ENCODE results near the gene SNX13.

The SNX13 gene

GRCh38 chr7:17774248-17774647, 166.0 kb downstream of the SNX13 start:
- DNase-seq, result no peak

- no peak for DNase-seq
Observed at GRCh38 chr7:17773289-17773626, 167.0 kb downstream of the SNX13 start.

- DNase-seq, result no peak
Observed at GRCh38 chr7:17772581-17773288, 167.6 kb downstream of the SNX13 start.

GRCh38 chr7:17771901-17772408, 168.3 kb downstream of the SNX13 start:
- no peak for DNase-seq

- DNase-seq, result no peak
Observed at GRCh38 chr7:17770710-17771375, 169.5 kb downstream of the SNX13 start.

- DNase-seq, result peak; percentile 61
Observed at GRCh38 chr7:17769918-17770317, 170.4 kb downstream of the SNX13 start.

GRCh38 chr7:17758008-17758407, 182.3 kb downstream of the SNX13 start:
- no peak for DNase-seq

GRCh38 chr7:17746020-17746530, 194.2 kb downstream of the SNX13 start:
- no peak for DNase-seq

- no peak for DNase-seq
Observed at GRCh38 chr7:17745610-17746009, 194.7 kb downstream of the SNX13 start.

- DNase-seq, result no peak
Observed at GRCh38 chr7:17743316-17743715, 197.0 kb downstream of the SNX13 start.

- no peak for DNase-seq
Observed at GRCh38 chr7:17741426-17741825, 198.9 kb downstream of the SNX13 start.

All from NCI-H1048 (cell line).